ENCODE results near the gene PTPRB. TPM values are rescaled to one million over a fixed set of nuclear protein-coding genes. Genes with fewer than 3 reads are reported as not detected.

The PTPRB gene
- total and polyA plus RNA-seq, 2 donors (not counting 3 experiments of a cell fraction or from before 2014, with no cell fraction given) = 64.1 to 151 TPM

DNA sequence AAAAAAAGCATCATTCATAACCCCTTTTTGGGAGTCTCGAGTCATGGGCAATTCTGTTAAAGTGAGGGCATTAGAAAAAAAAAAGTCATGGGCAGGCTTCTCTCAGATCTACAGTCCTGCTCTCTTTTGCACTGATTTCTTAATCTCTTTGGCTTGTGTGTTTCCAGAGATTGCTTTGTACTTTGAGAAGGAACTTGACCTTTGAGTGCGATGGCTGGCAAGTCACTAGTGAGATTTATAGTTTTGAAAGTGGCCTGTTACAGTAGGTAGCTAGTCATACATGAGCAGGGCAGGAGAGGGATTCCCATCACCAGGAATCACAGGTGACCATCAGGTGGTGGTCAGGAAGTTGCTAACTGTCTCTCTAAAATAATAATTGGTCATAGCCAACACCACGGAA, 151.5 kb downstream of the PTPRB start:
- peaks cover 2 to 5% of the 10 kb centered on the region in 2 experiments for H3K27me3 ChIP-seq (ENCODE audit: control insufficient read depth in 2 of 2, insufficient read depth in 2 of 2, low read length in 2 of 2)
- no peaks in the 10 kb centered on the region for H3K9me1 ChIP-seq (replicated peaks; ENCODE audit: control insufficient read depth, extremely low read depth, insufficient read depth, low read length)
- DNase-seq (ENCODE audit: low read depth, low spot score) (no peak), FAIRE-seq (no peak)
- no peaks in the 10 kb centered on the region for H3K79me2 ChIP-seq (ENCODE audit: control insufficient read depth, insufficient read depth, low read length)
- H4K20me1 ChIP-seq (replicated peaks; ENCODE audit: control insufficient read depth, extremely low read depth, insufficient read depth, low read length) = no peaks in the 10 kb centered on the region
- H3K27ac ChIP-seq (ENCODE audit: insufficient read depth, low read depth, low read length) = no peak overlapping the region
- no peak overlapping the region for H3K9ac ChIP-seq (replicated peaks; ENCODE audit: extremely low read depth, insufficient read depth, low read length)
- TF ChIP-seq FOS (IDR thresholded peaks at IDR 0.05; ENCODE audit: borderline replicate concordance, insufficient read depth, low read length) = no peak
- TF ChIP-seq, protein P1, sequence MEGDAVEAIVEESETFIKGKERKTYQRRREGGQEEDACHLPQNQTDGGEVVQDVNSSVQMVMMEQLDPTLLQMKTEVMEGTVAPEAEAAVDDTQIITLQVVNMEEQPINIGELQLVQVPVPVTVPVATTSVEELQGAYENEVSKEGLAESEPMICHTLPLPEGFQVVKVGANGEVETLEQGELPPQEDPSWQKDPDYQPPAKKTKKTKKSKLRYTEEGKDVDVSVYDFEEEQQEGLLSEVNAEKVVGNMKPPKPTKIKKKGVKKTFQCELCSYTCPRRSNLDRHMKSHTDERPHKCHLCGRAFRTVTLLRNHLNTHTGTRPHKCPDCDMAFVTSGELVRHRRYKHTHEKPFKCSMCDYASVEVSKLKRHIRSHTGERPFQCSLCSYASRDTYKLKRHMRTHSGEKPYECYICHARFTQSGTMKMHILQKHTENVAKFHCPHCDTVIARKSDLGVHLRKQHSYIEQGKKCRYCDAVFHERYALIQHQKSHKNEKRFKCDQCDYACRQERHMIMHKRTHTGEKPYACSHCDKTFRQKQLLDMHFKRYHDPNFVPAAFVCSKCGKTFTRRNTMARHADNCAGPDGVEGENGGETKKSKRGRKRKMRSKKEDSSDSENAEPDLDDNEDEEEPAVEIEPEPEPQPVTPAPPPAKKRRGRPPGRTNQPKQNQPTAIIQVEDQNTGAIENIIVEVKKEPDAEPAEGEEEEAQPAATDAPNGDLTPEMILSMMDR (IDR thresholded peaks at IDR 0.05; ENCODE audit: extremely low read depth in 1 of 2, insufficient read depth in 1 of 2, low read depth in 1 of 2, low read length in 2 of 2) = no peak
- TF ChIP-seq POLR2AphosphoS5 (IDR thresholded peaks at IDR 0.05; ENCODE audit: insufficient read depth, low read depth, low read length) = no peak
- no peak for TF ChIP-seq JUN (IDR thresholded peaks at IDR 0.05; ENCODE audit: borderline replicate concordance, insufficient read depth, insufficient read length, low read depth)
- no peak for TF ChIP-seq POLR2A (IDR thresholded peaks at IDR 0.05; ENCODE audit: low read depth, low read length)
- TF ChIP-seq EZH2 (IDR thresholded peaks at IDR 0.05; ENCODE audit: borderline replicate concordance, low read depth, low read length, severe bottlenecking) = no peak
- TF ChIP-seq, protein P2, sequence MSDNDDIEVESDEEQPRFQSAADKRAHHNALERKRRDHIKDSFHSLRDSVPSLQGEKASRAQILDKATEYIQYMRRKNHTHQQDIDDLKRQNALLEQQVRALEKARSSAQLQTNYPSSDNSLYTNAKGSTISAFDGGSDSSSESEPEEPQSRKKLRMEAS (IDR thresholded peaks at IDR 0.05; ENCODE audit: insufficient read depth, insufficient read length) = no peak
- no peak for TF ChIP-seq GATA2 (IDR thresholded peaks at IDR 0.05; ENCODE audit: insufficient read depth, insufficient read length, low read depth, low read length)
- no peak for TF ChIP-seq MYC (IDR thresholded peaks at IDR 0.05; ENCODE audit: low read depth, low read length)
- H3K4me2 ChIP-seq (ENCODE audit: insufficient read depth, low read length) = no peak overlapping the region
- intact Hi-C loops (cut with micrococcal nuclease) (no loop called here), dilution Hi-C loops (cut with MboI; ENCODE audit: extremely low pct_ligation_motif_present, low sequenced_read_pairs) (no loop called here)
- no peaks in the 10 kb centered on the region for H3K4me1 ChIP-seq (ENCODE audit: control insufficient read depth, extremely low read depth, insufficient read depth, low read length)
- BruUV-seq (replicated peaks) = no TSS peak
- CTCF ChIA-PET = interaction anchor here (0.5 kb wide), 1 partner anchor 248 kb away, joined by 4 read pairs; no protein-coding TSS in a partner anchor
- POLR2A ChIA-PET = no interaction called here
- no peaks in the 10 kb centered on the region for H3K36me3 ChIP-seq (ENCODE audit: control insufficient read depth in 2 of 2, extremely low read depth in 1 of 2, insufficient read depth in 2 of 2, low read length in 2 of 2)
- H3K9me3 ChIP-seq (replicated peaks; ENCODE audit: control insufficient read depth, insufficient read depth, low read length) = no peaks in the 10 kb centered on the region
- H2AFZ ChIP-seq (ENCODE audit: low read depth, low read length) = no peak overlapping the region
- no peak overlapping the region for H3K4me3 ChIP-seq (replicated peaks in 1 of 3; ENCODE audit: insufficient read depth in 1 of 3, low read depth in 1 of 3, low read length in 3 of 3)
